ENCODE results near the gene CITED1. TPM values are rescaled to one million over a fixed set of nuclear protein-coding genes. Genes with fewer than 3 reads are reported as not detected.

CITED1 gene
- total RNA-seq, 4 donors from 2014 or later, result 1.4 to 1.7 TPM; not detected in 2

DNA sequence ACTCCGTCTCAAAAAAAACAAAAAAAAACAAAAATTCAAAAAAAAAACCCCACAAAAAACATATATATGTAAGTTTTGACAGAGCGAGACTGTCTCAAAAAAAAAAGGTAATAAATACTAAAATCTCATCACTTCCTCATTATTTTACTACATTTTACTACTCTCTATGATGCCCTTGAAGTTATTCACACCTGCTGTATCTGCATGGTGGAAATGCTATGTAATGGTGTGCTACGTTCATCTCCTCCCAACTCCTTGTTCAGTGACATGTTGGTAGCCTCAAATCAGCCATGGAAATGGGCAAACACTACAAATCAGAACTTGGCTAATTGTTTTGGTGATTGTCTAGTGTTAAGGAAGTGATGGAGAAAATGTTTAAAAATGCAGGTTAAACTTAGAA is 40.5 kb downstream of the CITED1 start:
- Histone ChIP-seq H3K4me3 (no peak overlapping the region), H3K27ac (no peak overlapping the region), H3K4me1 (no peaks in the 10 kb centered on the region), H3K27me3 (no peaks in the 10 kb centered on the region), H3K36me3 (peaks cover 0 to 27% of the 10 kb centered on the region in 2 donors), H3K9me3 (no peaks in the 10 kb centered on the region)
- WGBS, 2 donors (ENCODE audit: low coverage in 1 of 2), result 87 to 100% methylated on average over 2 of the region's 3 CpGs
- no peak for ATAC-seq
- no peak for TF ChIP-seq POLR2A (IDR thresholded peaks at IDR 0.05)
- TF ChIP-seq, protein P1, sequence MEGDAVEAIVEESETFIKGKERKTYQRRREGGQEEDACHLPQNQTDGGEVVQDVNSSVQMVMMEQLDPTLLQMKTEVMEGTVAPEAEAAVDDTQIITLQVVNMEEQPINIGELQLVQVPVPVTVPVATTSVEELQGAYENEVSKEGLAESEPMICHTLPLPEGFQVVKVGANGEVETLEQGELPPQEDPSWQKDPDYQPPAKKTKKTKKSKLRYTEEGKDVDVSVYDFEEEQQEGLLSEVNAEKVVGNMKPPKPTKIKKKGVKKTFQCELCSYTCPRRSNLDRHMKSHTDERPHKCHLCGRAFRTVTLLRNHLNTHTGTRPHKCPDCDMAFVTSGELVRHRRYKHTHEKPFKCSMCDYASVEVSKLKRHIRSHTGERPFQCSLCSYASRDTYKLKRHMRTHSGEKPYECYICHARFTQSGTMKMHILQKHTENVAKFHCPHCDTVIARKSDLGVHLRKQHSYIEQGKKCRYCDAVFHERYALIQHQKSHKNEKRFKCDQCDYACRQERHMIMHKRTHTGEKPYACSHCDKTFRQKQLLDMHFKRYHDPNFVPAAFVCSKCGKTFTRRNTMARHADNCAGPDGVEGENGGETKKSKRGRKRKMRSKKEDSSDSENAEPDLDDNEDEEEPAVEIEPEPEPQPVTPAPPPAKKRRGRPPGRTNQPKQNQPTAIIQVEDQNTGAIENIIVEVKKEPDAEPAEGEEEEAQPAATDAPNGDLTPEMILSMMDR (IDR thresholded peaks at IDR 0.05), result no peak
- no peak for TF ChIP-seq POLR2AphosphoS5 (IDR thresholded peaks at IDR 0.05)
- TF ChIP-seq EP300 (IDR thresholded peaks at IDR 0.05), result no peak

DNA sequence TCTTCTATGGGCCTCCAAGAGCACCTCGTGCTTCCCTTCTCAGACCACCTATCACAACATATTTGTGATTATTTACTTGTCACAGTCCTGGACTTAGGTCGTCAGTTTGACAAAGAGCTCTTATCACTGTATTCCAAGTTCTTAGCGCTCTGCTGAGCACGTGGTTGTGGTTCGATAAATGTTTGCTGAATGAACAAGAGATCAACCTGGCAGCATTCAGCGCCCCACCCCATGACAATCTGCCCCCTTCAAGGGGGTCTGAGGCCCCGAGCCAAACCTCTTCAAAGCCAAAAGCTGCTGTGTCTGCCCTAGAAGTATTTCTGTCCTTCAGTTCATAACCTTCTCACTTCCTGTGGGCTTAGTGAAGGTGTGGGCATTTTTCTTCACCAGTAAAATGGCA is 43.6 kb downstream of the CITED1 start:
- ATAC-seq, result no peak
- Histone ChIP-seq H3K27me3 (no peaks in the 10 kb centered on the region), H3K27ac (no peak overlapping the region), H3K9me3 (no peaks in the 10 kb centered on the region), H3K4me3 (no peak overlapping the region), H3K4me1 (no peaks in the 10 kb centered on the region), H3K36me3 (peaks cover 0 to 2% of the 10 kb centered on the region in 2 donors)
- WGBS, 2 donors (ENCODE audit: low coverage in 1 of 2), result 60 to 85% methylated on average over 3 to 5 of the region's 7 CpGs
- TF ChIP-seq, protein P1 (IDR thresholded peaks at IDR 0.05), result no peak
- no peak for TF ChIP-seq POLR2AphosphoS5 (IDR thresholded peaks at IDR 0.05)
- no peak for TF ChIP-seq POLR2A (IDR thresholded peaks at IDR 0.05)
- TF ChIP-seq EP300 (IDR thresholded peaks at IDR 0.05), result no peak

DNA sequence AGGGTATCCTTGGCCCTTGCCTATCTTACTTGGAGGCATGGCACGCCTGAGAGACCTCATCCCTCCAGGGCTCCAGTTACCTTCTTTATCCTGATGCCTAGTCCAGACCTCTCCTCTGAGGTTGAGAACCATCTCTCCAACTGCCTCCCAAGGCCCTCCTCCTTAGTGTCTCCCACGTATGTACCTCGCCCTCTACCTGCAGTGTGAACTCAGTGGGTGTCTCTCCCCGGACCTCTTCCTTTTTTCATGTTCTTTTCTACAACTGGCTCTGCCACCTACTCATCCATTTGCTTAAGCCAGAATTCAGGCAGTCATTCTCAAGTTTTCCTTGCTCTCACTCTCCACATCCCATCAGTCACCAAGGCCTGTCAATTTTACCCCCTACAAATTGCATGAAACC is 45.3 kb downstream of the CITED1 start:
- TF ChIP-seq EP300 (IDR thresholded peaks at IDR 0.05) (no peak), POLR2A (IDR thresholded peaks at IDR 0.05) (no peak), POLR2AphosphoS5 (IDR thresholded peaks at IDR 0.05) (no peak)
- TF ChIP-seq, protein P1 (IDR thresholded peaks at IDR 0.05), result no peak
- ATAC-seq, result no peak
- H3K9me3 ChIP-seq, result no peaks in the 10 kb centered on the region
- H3K4me1 ChIP-seq, result no peaks in the 10 kb centered on the region
- no peaks in the 10 kb centered on the region for H3K36me3 ChIP-seq
- H3K27ac ChIP-seq, result no peak overlapping the region
- no peaks in the 10 kb centered on the region for H3K27me3 ChIP-seq
- WGBS, 2 donors (ENCODE audit: low coverage in 1 of 2), result 72% methylated on average over 3 of the region's 4 CpGs; no CpG with 5 or more reads in 1 of the 2 donors
- H3K4me3 ChIP-seq, result no peak overlapping the region

DNA sequence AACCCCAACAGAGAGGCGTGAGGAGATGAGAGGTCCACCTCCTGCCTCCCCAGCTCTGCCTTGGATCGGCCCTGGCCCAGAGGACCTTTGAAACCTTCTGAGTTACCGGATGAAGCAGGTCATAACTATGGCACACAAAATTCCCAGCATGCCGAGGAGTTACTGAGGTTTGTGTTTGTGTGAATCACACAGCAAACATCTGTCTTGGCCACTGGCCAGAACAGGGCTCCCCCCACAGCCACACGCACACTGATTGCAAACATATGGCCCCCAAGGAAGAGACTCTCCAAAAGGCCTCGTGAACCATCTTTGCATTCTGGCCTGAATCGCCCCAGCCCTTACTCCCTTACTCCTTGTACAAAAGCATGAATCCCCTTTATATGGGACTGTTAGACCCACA is 47.5 kb downstream of the CITED1 start:
- Histone ChIP-seq H3K4me1 (no peaks in the 10 kb centered on the region), H3K4me3 (no peak overlapping the region), H3K9me3 (no peaks in the 10 kb centered on the region), H3K36me3 (no peaks in the 10 kb centered on the region), H3K27ac (no peak overlapping the region), H3K27me3 (no peaks in the 10 kb centered on the region)
- WGBS, 2 donors (ENCODE audit: low coverage in 1 of 2), result 80 to 87% methylated on average over 1 to 5 of the region's 7 CpGs
- no peak for TF ChIP-seq POLR2A (IDR thresholded peaks at IDR 0.05)
- TF ChIP-seq POLR2AphosphoS5 (IDR thresholded peaks at IDR 0.05), result no peak
- no peak for TF ChIP-seq EP300 (IDR thresholded peaks at IDR 0.05)
- TF ChIP-seq, protein P1 (IDR thresholded peaks at IDR 0.05), result no peak
- ATAC-seq, result peak; percentile 31

DNA sequence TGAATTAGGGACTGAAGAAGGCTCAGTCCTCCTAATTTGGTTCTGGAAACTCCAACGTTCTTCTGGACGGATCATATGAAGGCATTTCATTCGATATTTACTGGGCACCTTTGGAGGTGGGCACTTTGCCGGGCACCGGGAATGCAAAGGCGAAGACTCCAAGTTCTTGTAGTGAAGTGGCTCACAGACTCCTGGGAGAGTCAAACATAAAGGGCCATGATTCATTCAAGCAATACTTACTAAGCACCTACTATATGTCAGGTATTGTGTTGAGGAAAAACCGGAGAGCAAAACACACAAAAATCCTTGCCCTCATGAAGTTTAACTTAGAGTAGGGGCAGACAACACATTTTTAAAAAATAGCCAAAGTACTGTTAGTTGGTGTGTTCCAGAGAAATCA is 49.9 kb downstream of the CITED1 start:
- H3K27me3 ChIP-seq, result no peaks in the 10 kb centered on the region
- no peak for ATAC-seq
- no peaks in the 10 kb centered on the region for H3K36me3 ChIP-seq
- no peaks in the 10 kb centered on the region for H3K9me3 ChIP-seq
- H3K4me3 ChIP-seq, result no peak overlapping the region
- 100% methylated on average over 1 of the region's 7 CpGs; no CpG with 5 or more reads in 1 of the 2 donors for WGBS, 2 donors (ENCODE audit: low coverage in 1 of 2)
- H3K4me1 ChIP-seq, result no peaks in the 10 kb centered on the region
- H3K27ac ChIP-seq, result no peak overlapping the region
- TF ChIP-seq POLR2AphosphoS5 (IDR thresholded peaks at IDR 0.05), result no peak
- TF ChIP-seq, protein P1 (IDR thresholded peaks at IDR 0.05), result no peak
- TF ChIP-seq POLR2A (IDR thresholded peaks at IDR 0.05), result no peak
- no peak for TF ChIP-seq EP300 (IDR thresholded peaks at IDR 0.05)
